ENCODE data around the gene MANSC4.

DNA sequence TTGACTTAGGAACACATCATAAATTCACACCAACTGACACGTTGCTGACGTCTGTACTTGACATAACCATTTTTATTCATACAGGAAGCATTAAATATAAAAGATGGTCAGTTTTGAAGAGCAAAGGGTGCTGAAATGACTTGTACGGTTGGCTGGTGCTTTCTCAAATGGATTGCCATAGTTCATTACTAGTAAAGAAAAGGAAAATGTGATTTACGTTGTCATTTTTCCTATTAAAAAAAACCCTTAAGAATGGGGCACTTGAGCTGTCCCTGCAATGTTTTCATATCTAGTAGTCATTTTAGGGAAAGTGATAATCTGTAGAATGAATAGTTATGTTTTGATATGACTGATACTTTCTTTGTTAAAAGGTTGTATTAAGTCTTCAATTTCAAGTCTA lies 22.5 kb upstream of the MANSC4 start:
- no peak for TF ChIP-seq POLR2A (IDR thresholded peaks at IDR 0.05)
- no peak for TF ChIP-seq CTCF (IDR thresholded peaks at IDR 0.05)
- TF ChIP-seq POLR2AphosphoS5 (IDR thresholded peaks at IDR 0.05; ENCODE audit: insufficient read depth in 1 of 2, low read depth in 1 of 2): no peak
